Measurements from ENCODE around the gene GTF3C2. TPM values are rescaled to one million over a fixed set of nuclear protein-coding genes. Genes with fewer than 3 reads are reported as not detected.

The GTF3C2 gene
- polyA plus RNA-seq, 2 of the 4 experiments (the other 2 are of a cell fraction), result 75.4 to 101 TPM

- no peak for TF ChIP-seq USF2 (IDR thresholded peaks at IDR 0.05)
- TF ChIP-seq NR3C1 (IDR thresholded peaks at IDR 0.05), result no peak
- TF ChIP-seq, protein P1, sequence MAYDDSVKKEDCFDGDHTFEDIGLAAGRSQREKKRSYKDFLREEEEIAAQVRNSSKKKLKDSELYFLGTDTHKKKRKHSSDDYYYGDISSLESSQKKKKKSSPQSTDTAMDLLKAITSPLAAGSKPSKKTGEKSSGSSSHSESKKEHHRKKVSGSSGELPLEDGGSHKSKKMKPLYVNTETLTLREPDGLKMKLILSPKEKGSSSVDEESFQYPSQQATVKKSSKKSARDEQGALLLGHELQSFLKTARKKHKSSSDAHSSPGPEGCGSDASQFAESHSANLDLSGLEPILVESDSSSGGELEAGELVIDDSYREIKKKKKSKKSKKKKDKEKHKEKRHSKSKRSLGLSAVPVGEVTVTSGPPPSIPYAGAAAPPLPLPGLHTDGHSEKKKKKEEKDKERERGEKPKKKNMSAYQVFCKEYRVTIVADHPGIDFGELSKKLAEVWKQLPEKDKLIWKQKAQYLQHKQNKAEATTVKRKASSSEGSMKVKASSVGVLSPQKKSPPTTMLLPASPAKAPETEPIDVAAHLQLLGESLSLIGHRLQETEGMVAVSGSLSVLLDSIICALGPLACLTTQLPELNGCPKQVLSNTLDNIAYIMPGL (CRISPR knock-in tag; IDR thresholded peaks at IDR 0.05; ENCODE audit: borderline replicate concordance), result no peak
- TF ChIP-seq RFX5 (IDR thresholded peaks at IDR 0.05), result no peak
- TF ChIP-seq KDM1A (IDR thresholded peaks at IDR 0.05; ENCODE audit: low read depth), result no peak
- no peak for TF ChIP-seq CBX2 (IDR thresholded peaks at IDR 0.05; ENCODE audit: borderline replicate concordance, low read depth)
- no peak for TF ChIP-seq RARB (CRISPR knock-in tag; IDR thresholded peaks at IDR 0.05)
- peak; percentile 26; the same call in 1 of the 2 replicates for TF ChIP-seq PHF8 (IDR thresholded peaks at IDR 0.05; ENCODE audit: borderline replicate concordance, low read depth)
- TF ChIP-seq KDM5A (IDR thresholded peaks at IDR 0.05), result no peak
- TF ChIP-seq HOXA7 (CRISPR knock-in tag; IDR thresholded peaks at IDR 0.05), result no peak
These were observed 23.5 kb upstream of the GTF3C2 start (continued) for GRCh38 chr2:27379836-27380625.

GRCh38 chr2:27379383-27379835 is 22.8 kb upstream of the GTF3C2 start:
- TF ChIP-seq FOSB (CRISPR knock-in tag; IDR thresholded peaks at IDR 0.05) (peak; percentile 71; the same call in 1 of the 2 replicates), FOSL2 (IDR thresholded peaks at IDR 0.05) (no peak; the same call in 1 of the 2 replicates), FOSL2 (CRISPR knock-in tag; IDR thresholded peaks at IDR 0.05) (no peak), FOXS1 (CRISPR knock-in tag; IDR thresholded peaks at IDR 0.05) (no peak), TP53 (CRISPR knock-in tag; IDR thresholded peaks at IDR 0.05) (peak; percentile 12; the same call in 1 of the 2 replicates), HEYL (CRISPR knock-in tag; IDR thresholded peaks at IDR 0.05) (no peak), HOXA7 (CRISPR knock-in tag; IDR thresholded peaks at IDR 0.05) (peak; percentile 69; the same call in 1 of the 2 replicates), JUNB (IDR thresholded peaks at IDR 0.05) (no peak), POLR2AphosphoS2 (conservative IDR thresholded peaks at IDR 0.05; ENCODE audit: low read length) (0 out of 2 replicates have a peak, but pooled peaks have one; percentile 52), RARB (CRISPR knock-in tag; IDR thresholded peaks at IDR 0.05) (no peak)
- TF ChIP-seq, protein P2, sequence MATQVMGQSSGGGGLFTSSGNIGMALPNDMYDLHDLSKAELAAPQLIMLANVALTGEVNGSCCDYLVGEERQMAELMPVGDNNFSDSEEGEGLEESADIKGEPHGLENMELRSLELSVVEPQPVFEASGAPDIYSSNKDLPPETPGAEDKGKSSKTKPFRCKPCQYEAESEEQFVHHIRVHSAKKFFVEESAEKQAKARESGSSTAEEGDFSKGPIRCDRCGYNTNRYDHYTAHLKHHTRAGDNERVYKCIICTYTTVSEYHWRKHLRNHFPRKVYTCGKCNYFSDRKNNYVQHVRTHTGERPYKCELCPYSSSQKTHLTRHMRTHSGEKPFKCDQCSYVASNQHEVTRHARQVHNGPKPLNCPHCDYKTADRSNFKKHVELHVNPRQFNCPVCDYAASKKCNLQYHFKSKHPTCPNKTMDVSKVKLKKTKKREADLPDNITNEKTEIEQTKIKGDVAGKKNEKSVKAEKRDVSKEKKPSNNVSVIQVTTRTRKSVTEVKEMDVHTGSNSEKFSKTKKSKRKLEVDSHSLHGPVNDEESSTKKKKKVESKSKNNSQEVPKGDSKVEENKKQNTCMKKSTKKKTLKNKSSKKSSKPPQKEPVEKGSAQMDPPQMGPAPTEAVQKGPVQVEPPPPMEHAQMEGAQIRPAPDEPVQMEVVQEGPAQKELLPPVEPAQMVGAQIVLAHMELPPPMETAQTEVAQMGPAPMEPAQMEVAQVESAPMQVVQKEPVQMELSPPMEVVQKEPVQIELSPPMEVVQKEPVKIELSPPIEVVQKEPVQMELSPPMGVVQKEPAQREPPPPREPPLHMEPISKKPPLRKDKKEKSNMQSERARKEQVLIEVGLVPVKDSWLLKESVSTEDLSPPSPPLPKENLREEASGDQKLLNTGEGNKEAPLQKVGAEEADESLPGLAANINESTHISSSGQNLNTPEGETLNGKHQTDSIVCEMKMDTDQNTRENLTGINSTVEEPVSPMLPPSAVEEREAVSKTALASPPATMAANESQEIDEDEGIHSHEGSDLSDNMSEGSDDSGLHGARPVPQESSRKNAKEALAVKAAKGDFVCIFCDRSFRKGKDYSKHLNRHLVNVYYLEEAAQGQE (IDR thresholded peaks at IDR 0.05), result no peak
- TF ChIP-seq, protein P1 (CRISPR knock-in tag; IDR thresholded peaks at IDR 0.05; ENCODE audit: borderline replicate concordance), result 0 out of 2 replicates have a peak, but pooled peaks have one; percentile 49
- no peak for FAIRE-seq
- H3K9me3 ChIP-seq, result no peaks in the 10 kb centered on the region
- H3K4me2 ChIP-seq, result peak overlapping the region; percentile 93
- peaks cover 24% of the 10 kb centered on the region for H3K4me1 ChIP-seq
- ChIA-PET CTCF (interaction anchor here (0.6 to 6.9 kb wide), 10 partner anchors 8 to 145 kb away, joined by 3 to 50 read pairs (median 4); partner anchors contain the start of genes EIF2B4 and SNX17), POLR2A (interaction anchor here (2.0 to 3.0 kb wide), 3 partner anchors 10 to 30 kb away, joined by 8 to 26 read pairs (median 18); partner anchors contain the start of genes EIF2B4, GTF3C2, PPM1G and SNX17)
- WGBS (ENCODE audit: missing lambda C conversion rate), result 89% methylated on average over 2 of the region's 2 CpGs
- DNase-seq (ENCODE audit: low read depth in 1 of 2, low spot score in 1 of 2), result no peak
- ATAC-seq, result no peak
- H3K27ac ChIP-seq, result peak overlapping the region; percentile 92 to 94
- peak overlapping the region; percentile 72 for H3K4me3 ChIP-seq

Measured in A549 (cell line).